Activated CD8-positive, alpha-beta memory T cell treated with anti-CD3 and anti-CD28 coated beads, Interleukin-2, amount 50 U/mL, for 48 hours (primary cell): ENCODE data around the gene IREB2.
A peak's percentile ranks its signal among the peaks of the same experiment; 100 is the strongest.
"Not testable (repeated sequence)": the region's sequence is repeated elsewhere in the genome, so short reads cannot be mapped to it uniquely, and the experiment has no call there.

Source experiments
- DNase-seq: peaks from one replicate; pipeline ENCODE4 v3.0.0-alpha.2; 2020

The IREB2 gene

DNA sequence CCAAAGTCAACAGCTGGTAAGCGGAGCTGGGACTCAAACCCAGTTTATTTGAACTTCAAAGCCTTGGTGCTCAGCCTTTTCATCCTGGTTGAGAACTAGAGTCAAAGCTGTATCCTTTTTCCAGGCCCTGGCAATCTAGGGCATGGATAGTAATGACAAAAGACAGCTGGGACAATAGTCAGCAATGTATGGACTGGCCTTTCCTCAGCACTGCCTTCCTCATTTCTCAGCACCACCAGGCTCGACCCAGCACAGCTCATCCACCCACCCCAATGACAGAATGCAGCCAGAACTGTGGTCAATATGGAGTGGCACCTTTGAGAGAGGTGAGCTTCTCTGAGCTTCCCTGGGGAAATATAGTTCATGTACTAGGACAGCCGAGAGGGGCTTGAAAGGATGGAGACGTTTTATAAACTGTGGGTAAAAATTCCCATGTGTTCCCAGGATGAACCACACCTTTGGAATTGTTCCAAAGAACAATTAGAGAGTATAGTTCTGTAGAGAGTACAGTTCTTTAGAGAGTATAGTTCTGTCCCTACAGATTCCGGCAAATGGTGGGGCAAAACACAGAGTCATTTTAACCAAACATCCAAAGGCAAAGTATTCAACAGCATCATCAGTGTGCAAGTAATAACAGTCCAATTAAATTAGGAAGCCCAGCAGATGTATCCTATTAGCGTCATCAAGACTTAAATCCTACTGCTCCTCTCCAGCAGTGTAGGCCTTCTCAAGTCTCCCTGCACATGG lies 30.2 kb upstream of the IREB2 start:
- no peak for DNase-seq

DNA sequence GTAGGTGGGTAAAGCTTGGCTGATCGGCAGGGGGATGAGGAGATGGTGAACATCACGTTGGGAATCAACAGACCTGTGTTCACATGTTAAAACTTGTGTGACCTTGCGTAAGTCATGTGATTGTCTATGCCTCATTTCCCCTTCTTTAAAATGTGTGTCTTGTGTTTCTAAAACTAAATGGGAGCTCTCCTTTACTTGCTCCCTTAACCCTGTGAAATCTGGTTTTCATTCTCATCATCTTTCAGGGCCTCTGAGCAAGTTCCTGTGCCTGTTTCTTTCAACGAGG lies 29.7 kb upstream of the IREB2 start:
- DNase-seq = no peak

DNA sequence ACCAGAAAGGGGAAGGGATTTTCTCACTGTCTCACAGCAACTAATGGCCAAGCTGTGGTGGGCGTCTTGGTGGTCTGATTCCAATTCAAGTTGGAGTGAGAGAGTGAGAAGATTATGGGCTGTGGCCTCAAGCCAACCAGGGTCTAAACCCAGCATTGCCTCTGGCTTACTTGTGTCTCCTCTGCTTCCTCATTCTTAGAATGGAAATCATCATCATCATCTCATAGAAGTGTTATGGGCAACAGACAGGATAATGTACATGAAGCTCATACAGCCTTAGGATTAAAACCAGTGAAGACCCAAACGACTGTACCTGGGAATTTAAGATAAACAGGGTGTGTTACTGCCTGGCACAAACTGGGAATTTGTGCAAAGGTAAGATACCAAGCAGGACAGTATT lies 29.1 kb upstream of the IREB2 start:
- DNase-seq = no peak

DNA sequence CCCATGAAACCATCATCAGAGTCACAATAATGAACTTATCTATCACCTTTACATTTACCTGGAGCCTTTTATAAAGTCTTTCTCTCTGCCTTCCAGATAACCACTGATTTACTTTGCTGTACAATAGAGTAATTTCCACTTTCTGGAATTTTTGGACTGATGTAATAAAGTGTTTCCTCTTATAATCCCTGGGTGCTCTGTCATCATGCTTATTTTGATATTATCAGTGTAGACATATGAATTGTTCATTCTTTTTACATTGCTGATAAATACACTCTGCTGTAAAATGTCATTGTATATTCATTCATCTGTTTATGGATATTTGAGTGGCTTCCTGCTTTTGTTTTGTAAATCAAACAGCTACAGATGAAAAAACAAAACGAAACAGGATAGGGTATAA lies 27.0 kb upstream of the IREB2 start:
- DNase-seq = no peak

DNA sequence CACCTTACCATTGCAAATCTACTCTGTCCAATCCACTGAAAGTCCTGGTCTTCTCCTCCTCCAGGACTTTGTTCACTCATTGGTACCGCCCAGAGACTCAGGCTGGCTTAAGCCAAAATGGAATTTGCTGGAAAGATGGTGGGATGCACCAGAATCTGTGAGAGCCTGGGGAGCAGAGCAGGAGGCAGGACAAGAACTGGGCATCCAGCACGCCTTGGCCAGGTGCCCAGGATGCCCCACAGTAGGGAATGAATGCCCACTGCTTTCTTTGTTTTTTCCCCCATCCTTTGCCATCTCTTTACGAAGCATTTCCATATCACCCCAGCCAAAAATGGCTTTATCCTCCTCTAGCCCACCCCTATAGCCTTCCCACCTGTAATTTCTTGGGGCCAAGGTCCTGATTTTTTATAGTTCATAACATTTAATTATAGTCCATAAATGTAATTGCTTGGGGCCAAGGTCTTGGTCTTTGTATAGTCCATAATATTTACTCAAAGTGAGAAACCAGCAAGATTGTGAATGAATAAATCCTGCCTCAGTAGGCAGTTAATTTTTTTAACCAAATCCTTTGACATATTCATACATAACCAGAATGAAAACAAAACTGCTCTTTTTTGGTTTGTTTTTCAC lies 23.3 kb upstream of the IREB2 start:
- DNase-seq = no peak

DNA sequence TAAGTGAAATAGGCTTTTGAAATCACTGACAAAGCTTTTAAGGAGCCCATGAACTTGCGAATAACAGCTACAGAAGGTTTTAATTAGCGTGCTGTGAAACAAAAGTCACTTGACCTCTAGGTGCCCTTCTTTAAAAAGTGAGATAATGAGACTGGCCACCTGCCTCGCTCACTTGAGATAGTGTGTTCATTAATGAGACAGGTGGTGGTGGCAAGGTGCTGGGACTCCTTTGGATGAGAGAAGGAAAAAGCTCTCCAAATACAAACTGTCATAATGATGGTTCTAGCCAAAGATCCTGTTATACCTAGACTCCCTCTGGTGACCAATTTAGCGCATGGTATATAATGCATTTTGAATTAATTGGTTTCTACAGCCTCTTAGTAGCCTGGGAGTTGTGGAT lies 22.7 kb upstream of the IREB2 start:
- DNase-seq = no peak

DNA sequence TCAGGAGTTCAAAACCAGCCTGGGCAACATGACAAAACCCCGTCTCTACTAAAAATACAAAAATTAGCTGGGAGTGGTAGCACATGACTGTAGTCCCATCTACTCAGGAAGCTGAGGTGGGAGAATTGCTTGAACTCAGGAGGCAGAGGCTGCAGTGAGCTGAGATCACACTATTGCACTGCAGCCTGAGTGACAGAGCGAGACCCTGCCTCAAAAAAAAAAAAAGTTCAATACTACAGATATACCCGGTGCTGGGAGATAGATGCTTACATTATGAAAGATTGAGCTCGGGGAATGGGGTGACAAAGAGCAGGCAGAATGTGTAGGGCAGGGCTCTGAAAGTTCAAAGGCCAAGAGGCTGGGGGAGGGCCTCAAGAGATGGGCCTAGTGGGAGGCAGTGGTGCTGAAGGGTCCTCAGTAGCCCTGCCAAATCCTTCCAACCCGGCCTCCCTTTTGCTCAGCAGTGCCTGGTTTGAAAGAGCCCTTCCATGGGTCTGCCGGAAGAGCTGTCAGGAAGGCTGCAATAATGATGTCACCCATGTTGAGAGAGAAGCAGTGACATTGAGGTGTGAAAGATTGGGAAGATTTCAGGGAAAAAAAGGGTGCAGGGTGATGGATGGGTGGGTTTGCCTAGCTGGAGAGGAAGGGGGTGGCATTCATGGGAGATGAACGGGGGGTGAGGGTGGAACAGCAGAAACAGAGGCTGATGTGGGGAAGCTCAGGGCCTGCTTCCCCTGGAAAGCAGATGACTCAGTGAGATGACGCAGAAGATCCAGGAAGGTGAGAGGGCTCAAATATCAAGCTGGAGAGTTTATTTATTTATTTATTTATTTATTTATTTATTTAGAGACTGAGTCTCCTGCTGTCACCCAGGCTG lies 20.0 kb upstream of the IREB2 start:
- no peak for DNase-seq

DNA sequence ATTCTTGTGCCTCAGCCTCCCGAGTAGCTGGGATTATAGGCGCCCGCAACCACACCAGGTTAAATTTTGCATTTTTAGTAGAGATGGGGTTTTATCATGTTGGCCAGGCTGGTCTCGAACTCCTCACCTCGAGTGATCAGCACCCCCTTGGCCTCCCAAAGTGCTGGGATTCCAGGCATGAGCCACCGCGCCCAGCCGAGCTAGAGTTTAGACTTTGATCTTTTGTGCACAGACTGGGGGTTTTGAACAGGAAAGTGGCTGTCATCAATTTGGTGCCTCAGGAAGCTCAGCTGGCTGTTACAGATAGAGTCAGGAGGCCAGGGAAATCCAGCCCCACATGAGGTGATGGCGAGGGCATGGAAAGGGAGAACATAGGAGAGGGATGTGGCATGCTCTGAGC lies 19.3 kb upstream of the IREB2 start:
- DNase-seq = no peak

DNA sequence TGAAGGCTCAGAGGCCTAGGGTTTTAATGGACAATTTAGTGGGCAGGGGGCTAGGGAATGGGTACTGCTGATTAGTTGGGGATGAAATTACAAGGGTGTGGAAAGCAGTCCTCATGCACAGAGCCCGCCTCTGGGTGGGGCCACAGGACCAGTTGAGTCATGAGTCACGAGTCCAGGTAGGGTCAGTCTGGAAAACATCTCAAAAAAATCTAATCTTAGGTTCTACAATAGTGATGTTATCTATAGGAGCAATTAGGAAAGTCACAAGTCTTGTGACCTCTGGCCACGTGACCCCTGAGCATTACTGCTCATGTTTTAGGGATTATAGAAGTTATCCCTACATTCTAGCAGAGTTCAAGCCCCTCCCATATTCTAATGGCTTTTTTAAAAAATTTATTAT lies 18.6 kb upstream of the IREB2 start:
- no peak for DNase-seq

DNA sequence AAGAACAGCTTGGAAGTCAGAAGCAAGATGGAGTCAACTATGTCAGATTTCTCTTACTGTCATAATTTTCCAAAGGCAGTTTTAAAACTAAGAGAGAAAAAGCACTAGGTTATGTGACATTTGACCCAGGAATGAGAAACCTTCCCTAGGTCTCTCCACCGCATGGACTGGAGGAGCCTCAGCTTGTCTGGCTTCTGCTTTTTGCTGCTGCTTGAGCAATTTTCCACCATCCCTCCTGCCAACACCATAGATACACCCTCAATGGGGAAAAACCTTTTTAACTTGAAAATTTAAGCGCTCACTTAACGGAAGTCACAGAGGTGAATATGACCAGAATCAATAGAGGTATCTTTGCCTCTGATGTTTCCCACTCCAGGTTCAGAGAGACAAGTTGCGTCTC lies 17.8 kb upstream of the IREB2 start:
- DNase-seq = no peak

DNA sequence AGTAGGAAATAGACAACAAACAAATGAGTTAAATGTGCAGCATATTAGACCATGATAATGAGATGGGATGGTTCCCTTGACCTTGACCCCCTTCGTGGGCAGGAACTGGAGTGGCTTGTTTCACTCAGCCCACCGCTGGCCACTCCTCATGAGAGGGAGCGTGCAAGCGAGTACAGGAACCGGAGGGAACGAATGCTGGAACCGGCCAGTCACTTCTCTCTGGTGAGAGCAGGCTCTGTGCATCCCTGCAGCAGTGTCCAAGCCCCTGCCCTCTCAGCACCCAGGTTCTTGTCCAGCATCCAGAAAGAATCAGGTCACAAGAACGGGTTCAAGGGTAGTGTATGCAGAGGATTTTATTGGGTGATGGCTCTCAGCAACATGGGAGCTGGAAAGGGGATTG lies 17.2 kb upstream of the IREB2 start:
- DNase-seq = no peak

DNA sequence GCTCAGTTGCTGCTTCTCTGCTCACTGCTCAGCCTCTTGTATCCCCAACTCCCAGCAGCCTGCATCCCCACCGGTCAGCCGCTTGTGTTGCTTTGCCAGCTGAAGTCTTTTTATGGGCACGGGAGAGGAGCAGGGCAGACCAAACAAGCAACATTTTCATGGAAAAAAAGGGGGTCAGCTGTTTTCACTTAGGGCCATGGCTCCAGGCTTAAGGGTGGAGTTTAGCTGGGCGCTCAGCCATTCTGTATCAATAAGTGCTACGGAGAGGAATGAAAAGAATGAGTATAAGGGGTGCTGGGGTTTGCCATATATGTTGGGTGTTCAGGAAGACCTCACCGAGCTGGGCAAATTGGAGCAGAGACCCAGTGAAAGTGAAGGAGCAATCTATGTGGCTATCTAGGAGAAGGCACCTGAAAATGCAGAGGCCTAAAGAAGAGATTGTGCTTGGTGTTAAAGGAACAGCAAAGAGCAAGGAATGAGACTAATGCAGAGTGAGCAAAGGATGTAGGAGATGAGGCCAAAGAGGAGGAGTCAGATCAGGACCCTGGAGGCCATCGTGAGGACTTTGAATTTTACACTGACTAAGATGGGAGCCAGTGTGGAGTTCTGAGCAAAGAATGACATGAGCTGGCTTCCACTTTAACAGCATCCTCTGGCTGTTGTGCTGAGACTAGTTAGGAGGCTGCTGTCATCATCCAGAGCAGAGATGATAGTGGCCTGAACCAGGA lies 16.6 kb upstream of the IREB2 start:
- no peak for DNase-seq

DNA sequence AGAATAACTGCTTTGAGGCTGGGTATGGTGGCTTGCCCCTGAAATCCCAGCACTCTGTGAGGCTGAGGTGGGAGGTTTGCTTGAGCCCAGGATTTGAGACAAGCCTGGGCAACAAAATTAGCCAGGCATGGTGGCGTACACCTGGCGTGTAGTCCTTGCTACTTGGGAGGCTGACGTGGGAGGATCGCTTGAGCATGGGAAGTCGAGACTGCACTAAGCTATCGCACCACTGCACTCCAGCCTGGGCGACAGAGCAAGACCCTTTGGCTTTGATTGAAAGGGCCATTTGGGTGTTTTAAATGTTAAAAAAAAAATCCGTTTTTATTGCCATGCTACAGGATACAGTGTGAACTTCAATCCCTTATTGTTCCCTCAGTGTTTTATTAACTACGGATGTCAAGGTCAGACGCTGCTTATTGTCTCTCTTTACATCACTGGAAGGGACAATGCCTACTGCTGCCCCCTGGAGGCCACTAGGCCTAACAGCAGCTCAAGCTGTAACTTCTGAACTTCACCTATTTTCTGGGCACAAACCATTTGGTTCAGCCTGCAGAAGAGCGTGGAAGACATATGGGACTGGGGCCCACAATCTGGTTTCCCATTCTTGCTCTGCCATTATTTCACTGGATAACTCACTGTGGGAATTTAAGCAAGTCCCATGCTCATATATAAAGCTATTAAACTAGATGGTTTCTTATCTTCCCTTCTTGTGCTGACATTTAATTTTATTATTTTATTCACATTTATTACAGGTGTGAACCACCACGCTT lies 15.3 kb upstream of the IREB2 start:
- DNase-seq = peak; percentile 81

DNA sequence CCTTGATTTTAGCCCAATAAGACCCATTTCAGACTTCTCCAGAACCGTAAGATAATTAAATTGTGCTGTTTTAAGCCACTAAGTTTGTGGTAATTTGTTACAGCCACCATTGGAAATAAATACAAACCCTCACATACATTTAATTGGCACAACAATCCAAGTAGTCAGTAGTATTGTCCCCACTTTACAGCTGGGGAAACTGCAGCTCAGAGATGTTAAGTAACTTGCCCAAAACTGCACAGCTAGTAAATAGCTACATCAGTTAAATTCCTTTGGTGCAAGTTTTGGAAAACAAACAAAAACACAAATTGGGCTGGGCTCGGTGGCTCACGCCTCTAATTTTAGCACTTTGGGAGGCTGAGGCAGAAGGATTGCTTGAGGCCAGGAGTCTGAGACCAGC lies 13.3 kb upstream of the IREB2 start:
- DNase-seq = no peak

DNA sequence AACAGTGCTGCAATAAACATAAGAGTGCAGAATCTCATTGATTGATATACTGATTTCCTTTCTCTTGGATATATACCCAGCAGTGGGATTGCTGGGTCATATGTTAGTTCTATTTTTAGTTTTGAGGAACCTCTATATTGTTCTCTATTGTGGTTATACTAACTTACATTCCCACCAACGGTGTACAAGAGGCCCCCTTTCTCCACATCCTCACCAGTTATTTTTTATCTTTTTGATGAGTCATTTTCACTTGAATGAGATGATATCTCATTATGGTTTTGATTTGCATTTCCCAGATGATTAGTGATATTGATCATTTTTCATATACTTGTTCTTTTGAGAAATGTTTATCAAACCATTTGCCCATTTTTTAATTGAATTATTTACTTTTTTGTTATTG lies 12.4 kb upstream of the IREB2 start:
- DNase-seq = no peak

DNA sequence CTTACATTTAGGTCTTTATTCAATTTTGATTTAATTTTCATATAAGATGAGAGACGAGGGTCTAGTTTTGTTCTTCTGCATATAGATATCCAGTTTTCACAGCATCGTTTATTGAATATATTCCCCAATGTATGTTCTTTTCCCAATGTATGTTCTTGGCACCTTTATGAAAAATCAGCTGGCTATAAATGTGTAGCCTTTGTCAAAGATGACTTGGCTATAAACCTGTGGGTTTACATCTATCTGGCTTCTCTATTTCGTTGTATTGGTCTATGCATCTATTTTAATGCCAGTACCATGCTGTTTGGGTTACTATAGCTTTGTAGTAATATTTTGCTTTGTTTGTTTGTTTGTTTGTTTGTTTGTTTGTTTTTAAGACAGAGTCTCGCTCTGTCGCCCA lies 11.7 kb upstream of the IREB2 start:
- DNase-seq = no peak

DNA sequence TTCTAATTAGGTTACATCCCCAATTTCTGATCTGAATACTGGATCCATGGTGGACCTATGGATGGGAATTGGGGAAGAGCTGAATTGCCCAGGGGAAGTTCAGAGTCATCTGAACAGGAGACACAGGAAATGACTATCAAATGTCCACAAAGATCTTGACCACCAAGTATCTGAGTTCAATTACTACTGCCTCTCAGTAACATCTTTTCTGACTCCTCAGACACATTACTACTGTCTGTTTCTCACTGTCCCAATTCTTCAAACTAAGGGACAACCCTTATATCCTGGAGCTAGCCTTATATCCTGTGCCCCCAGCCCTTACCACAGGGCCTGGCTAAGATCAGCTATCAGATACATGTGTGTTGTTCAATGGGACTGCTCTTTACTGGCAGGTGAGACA lies 10.1 kb upstream of the IREB2 start:
- no peak for DNase-seq

DNA sequence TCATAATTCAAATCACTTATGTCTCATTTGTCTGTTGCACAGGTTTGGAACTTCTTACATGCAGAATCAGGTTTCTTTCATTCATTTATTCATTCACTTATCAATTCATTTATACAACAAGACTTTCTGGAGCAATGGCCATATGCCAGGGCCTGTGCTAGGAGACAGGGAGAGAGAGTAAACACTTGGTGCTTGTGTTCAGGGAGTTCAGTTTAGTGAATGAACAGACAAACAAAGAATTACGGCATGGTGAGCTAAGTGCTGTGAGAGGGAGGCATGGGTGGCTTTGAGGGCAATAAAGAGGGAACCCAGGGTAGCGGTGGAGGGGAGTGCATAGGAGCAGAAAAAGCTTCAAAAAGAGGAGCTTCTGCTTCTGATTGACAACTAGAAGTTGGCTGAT lies 8.5 kb upstream of the IREB2 start:
- DNase-seq = peak; percentile 25

DNA sequence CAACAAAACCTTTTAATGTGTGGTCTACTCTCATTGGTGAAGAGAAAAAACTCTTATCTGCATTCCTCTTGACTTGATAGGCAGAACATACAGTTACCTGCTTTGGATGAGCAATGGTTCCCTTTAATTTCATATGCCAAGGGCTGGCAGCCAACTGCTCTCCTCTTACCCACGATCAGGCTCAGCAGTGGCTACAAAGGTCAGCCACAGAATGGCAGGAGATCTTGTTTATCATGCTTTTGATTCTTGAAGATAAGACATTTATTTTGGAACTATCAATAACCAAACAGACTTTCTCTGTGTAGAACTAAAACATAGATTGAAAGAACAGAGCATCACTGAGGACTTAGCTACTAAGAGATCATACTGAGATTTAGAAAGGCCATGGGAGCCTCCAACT lies 6.1 kb upstream of the IREB2 start:
- DNase-seq = peak; percentile 37

DNA sequence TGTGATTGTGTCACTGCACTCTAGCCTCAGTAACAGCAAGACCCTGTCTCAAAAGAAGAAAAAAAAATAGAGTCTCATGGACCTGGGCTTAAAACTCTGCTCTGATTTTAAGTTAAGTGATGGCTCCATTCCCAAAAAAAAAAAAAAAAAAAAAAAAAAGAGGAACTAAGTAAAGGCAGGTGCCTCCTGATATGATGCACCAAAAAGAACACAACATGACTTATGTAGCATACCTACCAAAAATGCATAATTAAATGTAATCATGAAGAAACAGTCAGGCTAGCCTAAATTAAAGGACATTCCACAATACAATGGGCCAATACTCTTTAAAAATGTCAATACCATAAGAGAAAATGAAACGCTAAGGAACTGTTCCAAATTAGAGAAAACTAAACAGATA lies 5.4 kb upstream of the IREB2 start:
- no peak for DNase-seq

DNA sequence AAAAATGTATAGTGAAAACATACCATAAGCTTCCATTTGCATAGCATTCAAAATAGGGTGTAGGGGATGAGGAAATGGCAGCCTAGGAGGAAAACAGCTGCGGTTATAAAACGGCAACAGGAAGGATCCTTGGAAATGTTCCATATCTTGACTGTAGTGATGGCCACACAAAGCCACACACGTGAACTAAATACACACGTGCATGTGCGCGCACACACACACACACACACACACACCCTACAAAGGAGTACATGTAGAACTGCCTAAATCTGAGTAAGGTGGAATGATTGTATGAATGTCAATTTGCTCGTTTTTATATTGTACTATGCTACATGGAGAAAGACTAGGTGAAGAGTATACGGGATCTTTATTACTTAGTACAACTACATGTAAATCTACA lies 3.9 kb upstream of the IREB2 start:
- DNase-seq = peak; percentile 13

DNA sequence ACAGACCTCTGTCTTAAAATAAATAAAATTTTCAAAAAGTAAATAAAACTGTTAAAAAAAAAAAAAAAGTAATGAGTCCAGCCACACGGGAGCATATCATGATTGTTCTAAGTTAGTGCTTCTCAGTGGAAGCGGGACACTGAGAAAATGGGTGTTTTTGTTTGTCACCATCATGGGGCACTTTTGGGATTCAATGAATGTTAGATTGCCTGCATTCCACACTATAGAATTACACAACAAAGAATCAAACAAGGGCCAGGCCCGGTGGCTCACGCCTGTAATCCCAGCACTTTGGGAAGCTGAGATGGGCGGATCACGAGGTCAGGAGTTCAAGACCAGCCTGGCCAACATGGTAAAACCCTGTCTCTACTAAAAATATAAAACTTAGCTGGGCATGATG lies 3.3 kb upstream of the IREB2 start:
- not testable (repeated sequence) for DNase-seq
